Measurements from ENCODE around the gene ENPP7.

GRCh38 chr17:79715098-79715942 is 15.4 kb upstream of the ENPP7 start:
- TF ChIP-seq, protein P1, sequence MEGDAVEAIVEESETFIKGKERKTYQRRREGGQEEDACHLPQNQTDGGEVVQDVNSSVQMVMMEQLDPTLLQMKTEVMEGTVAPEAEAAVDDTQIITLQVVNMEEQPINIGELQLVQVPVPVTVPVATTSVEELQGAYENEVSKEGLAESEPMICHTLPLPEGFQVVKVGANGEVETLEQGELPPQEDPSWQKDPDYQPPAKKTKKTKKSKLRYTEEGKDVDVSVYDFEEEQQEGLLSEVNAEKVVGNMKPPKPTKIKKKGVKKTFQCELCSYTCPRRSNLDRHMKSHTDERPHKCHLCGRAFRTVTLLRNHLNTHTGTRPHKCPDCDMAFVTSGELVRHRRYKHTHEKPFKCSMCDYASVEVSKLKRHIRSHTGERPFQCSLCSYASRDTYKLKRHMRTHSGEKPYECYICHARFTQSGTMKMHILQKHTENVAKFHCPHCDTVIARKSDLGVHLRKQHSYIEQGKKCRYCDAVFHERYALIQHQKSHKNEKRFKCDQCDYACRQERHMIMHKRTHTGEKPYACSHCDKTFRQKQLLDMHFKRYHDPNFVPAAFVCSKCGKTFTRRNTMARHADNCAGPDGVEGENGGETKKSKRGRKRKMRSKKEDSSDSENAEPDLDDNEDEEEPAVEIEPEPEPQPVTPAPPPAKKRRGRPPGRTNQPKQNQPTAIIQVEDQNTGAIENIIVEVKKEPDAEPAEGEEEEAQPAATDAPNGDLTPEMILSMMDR (IDR thresholded peaks at IDR 0.05), result no peak
- no peak for TF ChIP-seq POLR2A (IDR thresholded peaks at IDR 0.05)
